HEK293T (cell line): ENCODE results near the gene TBX1.

Experiments used
- ARNT ChIP-seq: fragments of 450-650 bp; IDR thresholded peaks from 2 replicates; pipeline ENCODE4 v1.6.1; 2017; ENCODE audit warnings: mild to moderate bottlenecking
- BHLHE40 ChIP-seq: fragments of 450-650 bp; IDR thresholded peaks from 2 replicates; pipeline ENCODE4 v1.6.1; 2016; ENCODE audit warnings: mild to moderate bottlenecking, moderate library complexity, borderline replicate concordance
- ELF4 ChIP-seq: fragments of 450-650 bp; IDR thresholded peaks from 2 replicates; pipeline ENCODE4 v1.6.1; 2017; ENCODE audit warnings: antibody characterized with exemption
- FOXA1 ChIP-seq: fragments of 450-650 bp; IDR thresholded peaks from 2 replicates; pipeline ENCODE4 v1.6.1; 2016; ENCODE audit warnings: mild to moderate bottlenecking
- FOXK2 ChIP-seq: fragments of 450-650 bp; IDR thresholded peaks from 2 replicates; pipeline ENCODE4 v1.6.1; 2016; ENCODE audit warnings: mild to moderate bottlenecking
- FOXM1 ChIP-seq: fragments of 450-650 bp; IDR thresholded peaks from 2 replicates; pipeline ENCODE4 v1.6.1; 2017; ENCODE audit warnings: mild to moderate bottlenecking, borderline replicate concordance
- HDGF ChIP-seq: fragments of 450-650 bp; IDR thresholded peaks from 2 replicates; pipeline ENCODE4 v1.6.1; 2017; ENCODE audit warnings: antibody characterized with exemption, borderline replicate concordance
- LEF1 ChIP-seq: fragments of 450-650 bp; IDR thresholded peaks from 2 replicates; pipeline ENCODE4 v1.6.1; 2017; ENCODE audit warnings: mild to moderate bottlenecking, borderline replicate concordance
- SP1 ChIP-seq: fragments of 450-650 bp; IDR thresholded peaks from 2 replicates; pipeline ENCODE4 v1.6.1; 2017
- SUZ12 ChIP-seq: fragments of 450-650 bp; IDR thresholded peaks from 2 replicates; pipeline ENCODE4 v1.6.1; 2016; ENCODE audit warnings: mild to moderate bottlenecking
- TARDBP ChIP-seq: fragments of 450-650 bp; IDR thresholded peaks from 2 replicates; pipeline ENCODE4 v1.6.1; 2016
- ZNF384 ChIP-seq: fragments of 450-650 bp; IDR thresholded peaks from 2 replicates; pipeline ENCODE4 v1.6.1; 2016

GRCh38 chr22:19730198-19730597, 30.4 kb upstream of the TBX1 start:
- TF ChIP-seq BHLHE40 (no peak), FOXK2 (no peak), HDGF (peak; percentile 43; the same call in 1 of the 2 replicates), SP1 (no peak), TARDBP (no peak), SUZ12 (no peak), FOXM1 (no peak), ZNF384 (no peak), ARNT (no peak), ELF4 (no peak), FOXA1 (no peak), LEF1 (no peak)
